ENCODE measurements around the gene KRT25. TPM values are rescaled to one million over a fixed set of nuclear protein-coding genes. Genes with fewer than 3 reads are reported as not detected.
A peak's percentile ranks its signal among the peaks of the same experiment; 100 is the strongest.

The KRT25 gene, protein sequence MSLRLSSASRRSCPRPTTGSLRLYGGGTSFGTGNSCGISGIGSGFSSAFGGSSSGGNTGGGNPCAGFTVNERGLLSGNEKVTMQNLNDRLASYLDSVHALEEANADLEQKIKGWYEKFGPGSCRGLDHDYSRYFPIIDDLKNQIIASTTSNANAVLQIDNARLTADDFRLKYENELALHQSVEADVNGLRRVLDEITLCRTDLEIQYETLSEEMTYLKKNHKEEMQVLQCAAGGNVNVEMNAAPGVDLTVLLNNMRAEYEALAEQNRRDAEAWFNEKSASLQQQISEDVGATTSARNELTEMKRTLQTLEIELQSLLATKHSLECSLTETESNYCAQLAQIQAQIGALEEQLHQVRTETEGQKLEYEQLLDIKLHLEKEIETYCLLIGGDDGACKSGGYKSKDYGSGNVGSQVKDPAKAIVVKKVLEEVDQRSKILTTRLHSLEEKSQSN
- total RNA-seq: not detected in 2 replicates

DNA sequence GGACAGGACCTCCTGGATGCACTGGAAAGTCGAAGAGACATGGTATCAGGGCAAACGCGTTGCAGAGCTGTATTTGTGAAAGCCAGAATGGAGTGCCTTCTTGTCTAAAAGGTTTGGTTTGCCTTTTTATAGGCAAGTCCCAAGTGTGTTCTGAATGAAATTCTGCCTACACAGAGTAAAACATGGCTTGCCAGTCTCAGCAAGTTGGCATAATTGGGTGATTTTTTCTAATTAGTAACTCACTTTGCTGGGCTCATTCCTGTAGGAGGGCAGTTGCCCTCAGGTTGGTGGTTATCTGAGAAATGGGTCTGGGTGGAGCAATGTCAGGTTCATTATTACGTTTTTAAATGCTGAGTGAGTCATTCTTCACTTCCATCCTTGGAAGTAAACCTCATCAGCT lies at the start of gene KRT25:
KRT25 (minus strand) TSS at position 101 of the 400 bp plus-strand sequence; CDS start at position 41, 60 bp downstream.
- no peak for DNase-seq (ENCODE audit: low spot score)
- no peaks in the 10 kb centered on the region for H3K36me3 Mint-ChIP-seq (ENCODE audit: low read depth)

DNA sequence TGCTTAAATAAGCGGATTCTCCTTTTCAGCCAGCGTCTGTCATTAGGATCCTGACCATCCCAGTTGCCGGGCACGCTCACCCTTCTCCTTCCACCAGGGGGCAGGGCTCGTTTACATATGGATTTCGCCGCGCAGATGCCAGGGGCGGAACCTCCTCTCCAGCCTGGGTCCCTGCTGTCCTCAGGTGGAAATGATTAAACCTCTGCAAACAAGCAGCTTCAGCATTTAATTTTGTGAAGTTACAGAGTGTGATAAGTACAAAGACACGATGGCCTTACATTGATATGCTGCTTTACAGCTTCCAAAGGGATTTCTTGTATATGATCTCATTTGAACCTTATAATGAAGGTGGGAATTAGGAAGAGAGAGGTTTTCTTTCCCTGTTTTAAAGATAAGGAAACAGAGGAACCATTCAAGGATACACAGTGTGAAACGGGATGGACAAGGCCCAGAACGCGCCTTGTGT lies 48.5 kb upstream of the KRT25 start:
- DNase-seq (ENCODE audit: low spot score): peak; percentile 62

More for the DNA sequence above, at the start of gene KRT25:
- intact Hi-C loops (cut with micrococcal nuclease): no loop called here
- Mint-ChIP-seq H3K27me3 (ENCODE audit: low read depth) (peaks cover 31% of the 10 kb centered on the region), H3K4me1 (ENCODE audit: low read depth) (no peaks in the 10 kb centered on the region), H3K4me3 (ENCODE audit: low read depth) (no peak within 1 kb of the TSS), H3K9me3 (peaks cover 26% of the 10 kb centered on the region), H3K27ac (no peak within 1 kb of the TSS)

DNA sequence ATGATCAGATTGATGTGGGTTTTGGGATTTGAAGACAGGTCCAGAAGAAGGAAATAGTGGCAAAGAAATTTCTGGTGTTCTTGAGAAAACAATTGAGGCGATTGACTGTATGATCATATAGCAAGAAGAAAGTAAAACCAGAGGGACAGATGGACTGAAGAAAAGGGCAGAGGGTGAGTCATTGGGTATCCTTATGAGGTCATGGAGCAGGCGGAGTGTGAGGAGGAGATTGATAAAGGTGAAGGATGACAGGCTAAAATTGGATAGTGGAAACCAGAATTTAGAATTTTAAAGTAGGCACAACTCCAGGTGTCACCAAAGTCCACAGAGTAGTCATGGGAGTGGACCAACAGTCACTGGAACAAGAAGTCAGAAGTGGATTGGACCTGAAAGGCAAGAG lies 46.0 kb upstream of the KRT25 start:
- H3K36me3 Mint-ChIP-seq (ENCODE audit: low read depth): no peaks in the 10 kb centered on the region
- intact Hi-C loops (cut with micrococcal nuclease): loop anchor here (5.0 kb wide), 1 partner anchor 861 kb away; no protein-coding TSS in a partner anchor
- no peak for DNase-seq (ENCODE audit: low spot score)
- no peaks in the 10 kb centered on the region for H3K9me3 Mint-ChIP-seq
- no peak overlapping the region for H3K27ac Mint-ChIP-seq
- H3K27me3 Mint-ChIP-seq (ENCODE audit: low read depth): peaks cover 33% of the 10 kb centered on the region
- peaks cover 3% of the 10 kb centered on the region for H3K4me1 Mint-ChIP-seq (ENCODE audit: low read depth)
- H3K4me3 Mint-ChIP-seq (ENCODE audit: low read depth): no peak overlapping the region

More for the DNA sequence above, 48.5 kb upstream of the KRT25 start:
- Mint-ChIP-seq H3K27me3 (ENCODE audit: low read depth) (peaks cover 36% of the 10 kb centered on the region), H3K27ac (no peak overlapping the region), H3K9me3 (no peaks in the 10 kb centered on the region), H3K36me3 (ENCODE audit: low read depth) (no peaks in the 10 kb centered on the region), H3K4me1 (ENCODE audit: low read depth) (peaks cover 3% of the 10 kb centered on the region), H3K4me3 (ENCODE audit: low read depth) (no peak overlapping the region)
- intact Hi-C loops (cut with micrococcal nuclease): loop anchor here (5.0 kb wide), 1 partner anchor 859 kb away; no protein-coding TSS in a partner anchor

DNA sequence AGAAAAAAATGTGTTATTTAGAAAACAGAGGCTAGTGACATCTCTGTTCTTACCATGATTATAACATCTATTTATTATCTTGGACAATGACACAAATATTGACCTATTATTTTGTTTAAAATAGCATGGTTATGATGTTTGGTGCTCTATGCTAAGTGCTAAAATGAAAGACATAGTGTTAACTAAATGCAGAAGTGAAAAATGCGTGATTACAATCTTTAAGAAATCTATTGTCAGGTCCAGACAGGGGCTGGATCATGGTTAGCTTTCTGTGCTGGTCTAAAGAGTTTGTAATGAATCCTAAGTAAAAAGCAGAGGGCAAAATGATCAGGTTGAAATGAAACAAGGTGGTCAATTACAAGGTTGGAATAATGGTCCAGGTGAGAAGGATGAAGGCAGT lies 45.2 kb upstream of the KRT25 start:
- no peaks in the 10 kb centered on the region for H3K36me3 Mint-ChIP-seq (ENCODE audit: low read depth)
- H3K27me3 Mint-ChIP-seq (ENCODE audit: low read depth): peaks cover 33% of the 10 kb centered on the region
- no peak overlapping the region for H3K4me3 Mint-ChIP-seq (ENCODE audit: low read depth)
- intact Hi-C loops (cut with micrococcal nuclease): loop anchor here (5.0 kb wide), 1 partner anchor 862 kb away; no protein-coding TSS in a partner anchor
- H3K9me3 Mint-ChIP-seq: no peaks in the 10 kb centered on the region
- DNase-seq (ENCODE audit: low spot score): no peak
- no peak overlapping the region for H3K27ac Mint-ChIP-seq
- peaks cover 3% of the 10 kb centered on the region for H3K4me1 Mint-ChIP-seq (ENCODE audit: low read depth)

GRCh38 chr17:40799859-40800258 lies 44.7 kb upstream of the KRT25 start, which contains the start of gene KRT28:
KRT28 (minus strand) TSS chr17:40799959; CDS start chr17:40799893, 66 bp downstream.
- no peaks in the 10 kb centered on the region for H3K36me3 Mint-ChIP-seq (ENCODE audit: low read depth)
- DNase-seq (ENCODE audit: low spot score): no peak
- no peak within 1 kb of the TSS for H3K27ac Mint-ChIP-seq
- intact Hi-C loops (cut with micrococcal nuclease): loop anchor here (5.0 to 10.0 kb wide), 2 partner anchors 445 to 862 kb away; no protein-coding TSS in a partner anchor
- no peaks in the 10 kb centered on the region for H3K9me3 Mint-ChIP-seq
- peaks cover 3% of the 10 kb centered on the region for H3K4me1 Mint-ChIP-seq (ENCODE audit: low read depth)
- H3K27me3 Mint-ChIP-seq (ENCODE audit: low read depth): peaks cover 31% of the 10 kb centered on the region
- no peak within 1 kb of the TSS for H3K4me3 Mint-ChIP-seq (ENCODE audit: low read depth)

DNA sequence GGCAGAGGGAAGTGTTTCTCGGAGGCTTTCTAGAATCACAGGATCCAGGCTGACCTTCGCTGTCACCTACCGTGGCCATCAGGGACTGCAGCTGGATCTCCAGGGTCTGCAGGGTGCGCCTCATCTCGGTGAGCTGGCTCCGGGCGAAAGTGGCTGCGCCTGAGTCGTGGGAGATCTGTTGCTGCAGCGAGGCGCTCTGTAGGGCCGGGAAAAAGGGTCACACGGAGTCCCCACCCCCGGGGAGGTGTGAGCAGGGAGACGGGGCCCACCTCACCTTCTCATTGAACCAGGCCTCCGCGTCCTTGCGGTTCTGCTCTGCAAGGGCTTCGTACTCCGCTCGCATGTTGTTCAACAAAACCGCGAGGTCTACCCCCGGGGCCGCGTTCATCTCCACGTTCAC lies 41.7 kb upstream of the KRT25 start:
- H3K36me3 Mint-ChIP-seq (ENCODE audit: low read depth): no peaks in the 10 kb centered on the region
- no peak overlapping the region for H3K27ac Mint-ChIP-seq
- H3K4me3 Mint-ChIP-seq (ENCODE audit: low read depth): no peak overlapping the region
- H3K27me3 Mint-ChIP-seq (ENCODE audit: low read depth): peaks cover 34% of the 10 kb centered on the region
- no peaks in the 10 kb centered on the region for H3K4me1 Mint-ChIP-seq (ENCODE audit: low read depth)
- intact Hi-C loops (cut with micrococcal nuclease): loop anchor here (10.0 kb wide), 1 partner anchor 442 kb away; no protein-coding TSS in a partner anchor
- H3K9me3 Mint-ChIP-seq: no peaks in the 10 kb centered on the region
- DNase-seq (ENCODE audit: low spot score): no peak

GRCh38 chr17:40795019-40795667 lies 40.0 kb upstream of the KRT25 start:
- Mint-ChIP-seq H3K27me3 (ENCODE audit: low read depth) (peaks cover 34% of the 10 kb centered on the region), H3K4me1 (ENCODE audit: low read depth) (no peaks in the 10 kb centered on the region), H3K27ac (no peak overlapping the region), H3K4me3 (ENCODE audit: low read depth) (no peak overlapping the region), H3K9me3 (no peaks in the 10 kb centered on the region), H3K36me3 (ENCODE audit: low read depth) (no peaks in the 10 kb centered on the region)
- DNase-seq (ENCODE audit: low spot score): no peak
- intact Hi-C loops (cut with micrococcal nuclease): loop anchor here (10.0 kb wide), 1 partner anchor 440 kb away; no protein-coding TSS in a partner anchor

GRCh38 chr17:40794466-40794865 lies 39.3 kb upstream of the KRT25 start:
- no peak for DNase-seq (ENCODE audit: low spot score)
- Mint-ChIP-seq H3K9me3 (no peaks in the 10 kb centered on the region), H3K36me3 (ENCODE audit: low read depth) (no peaks in the 10 kb centered on the region), H3K27me3 (ENCODE audit: low read depth) (peaks cover 34% of the 10 kb centered on the region), H3K4me1 (ENCODE audit: low read depth) (no peaks in the 10 kb centered on the region), H3K4me3 (ENCODE audit: low read depth) (no peak overlapping the region), H3K27ac (no peak overlapping the region)
- intact Hi-C loops (cut with micrococcal nuclease): loop anchor here (5.0 to 10.0 kb wide), 2 partner anchors 172 to 440 kb away; no protein-coding TSS in a partner anchor

DNA sequence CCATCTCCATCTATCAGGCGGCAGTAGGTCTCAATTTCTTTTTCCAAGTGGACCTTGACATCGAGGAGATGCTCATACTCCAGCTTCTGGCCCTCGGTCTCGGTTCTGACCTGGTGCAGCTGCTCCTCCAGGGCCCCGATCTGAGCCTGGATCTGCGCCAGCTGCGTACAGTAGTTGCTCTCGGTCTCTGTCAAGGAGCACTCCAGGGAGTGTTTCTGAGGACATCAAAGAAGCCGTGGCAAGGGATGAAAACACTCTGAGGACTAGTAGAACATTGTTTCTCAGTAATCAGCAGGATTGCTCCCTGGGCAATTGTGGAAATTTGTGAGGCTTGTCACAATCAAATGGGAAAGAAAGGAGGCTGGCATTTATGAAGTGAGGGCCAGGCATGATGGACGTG lies 38.7 kb upstream of the KRT25 start:
- no peak for DNase-seq (ENCODE audit: low spot score)
- intact Hi-C loops (cut with micrococcal nuclease): loop anchor here (5.0 to 10.0 kb wide), 2 partner anchors 172 to 439 kb away; no protein-coding TSS in a partner anchor

DNA sequence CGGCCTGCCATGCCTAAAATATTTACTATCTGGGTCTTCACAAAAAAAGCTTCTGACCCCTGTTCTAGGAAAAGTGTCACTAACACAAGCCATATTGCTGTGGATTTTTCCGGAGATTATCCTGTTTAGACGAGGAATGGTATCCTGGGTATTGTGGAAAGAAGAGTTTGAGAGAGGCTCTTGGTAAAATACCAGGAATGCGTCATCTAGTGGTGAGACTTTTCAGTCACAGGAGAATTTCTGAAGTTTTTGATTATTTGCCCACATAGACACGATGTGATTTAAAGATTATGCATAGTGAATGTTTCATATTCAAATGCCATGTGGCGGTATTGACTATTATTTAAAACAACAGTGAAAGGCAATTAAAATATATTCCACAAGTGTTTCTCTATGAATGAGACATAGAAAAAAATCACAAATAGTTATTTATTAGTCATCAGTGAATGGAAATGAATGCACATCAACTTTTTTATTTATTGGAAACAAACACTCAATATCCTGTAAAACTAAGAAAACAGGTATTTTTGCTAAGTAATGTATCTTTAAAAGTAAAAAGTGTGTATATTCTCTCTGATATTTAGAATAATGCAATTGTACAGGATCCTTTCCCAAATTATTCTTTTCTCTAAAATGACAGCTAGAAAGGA lies 36.8 kb upstream of the KRT25 start:
- no peak overlapping the region for H3K27ac Mint-ChIP-seq
- no peaks in the 10 kb centered on the region for H3K4me1 Mint-ChIP-seq (ENCODE audit: low read depth)
- no peak for DNase-seq (ENCODE audit: low spot score)
- intact Hi-C loops (cut with micrococcal nuclease): loop anchor here (5.0 to 10.0 kb wide), 2 partner anchors 170 to 437 kb away; no protein-coding TSS in a partner anchor
- no peaks in the 10 kb centered on the region for H3K9me3 Mint-ChIP-seq
- H3K36me3 Mint-ChIP-seq (ENCODE audit: low read depth): no peaks in the 10 kb centered on the region
- H3K27me3 Mint-ChIP-seq (ENCODE audit: low read depth): peaks cover 33% of the 10 kb centered on the region
- H3K4me3 Mint-ChIP-seq (ENCODE audit: low read depth): no peak overlapping the region

More for the DNA sequence above, 38.7 kb upstream of the KRT25 start:
- no peaks in the 10 kb centered on the region for H3K36me3 Mint-ChIP-seq (ENCODE audit: low read depth)
- H3K27ac Mint-ChIP-seq: no peak overlapping the region
- H3K4me3 Mint-ChIP-seq (ENCODE audit: low read depth): no peak overlapping the region
- H3K9me3 Mint-ChIP-seq: no peaks in the 10 kb centered on the region
- H3K4me1 Mint-ChIP-seq (ENCODE audit: low read depth): no peaks in the 10 kb centered on the region
- H3K27me3 Mint-ChIP-seq (ENCODE audit: low read depth): peaks cover 31% of the 10 kb centered on the region

DNA sequence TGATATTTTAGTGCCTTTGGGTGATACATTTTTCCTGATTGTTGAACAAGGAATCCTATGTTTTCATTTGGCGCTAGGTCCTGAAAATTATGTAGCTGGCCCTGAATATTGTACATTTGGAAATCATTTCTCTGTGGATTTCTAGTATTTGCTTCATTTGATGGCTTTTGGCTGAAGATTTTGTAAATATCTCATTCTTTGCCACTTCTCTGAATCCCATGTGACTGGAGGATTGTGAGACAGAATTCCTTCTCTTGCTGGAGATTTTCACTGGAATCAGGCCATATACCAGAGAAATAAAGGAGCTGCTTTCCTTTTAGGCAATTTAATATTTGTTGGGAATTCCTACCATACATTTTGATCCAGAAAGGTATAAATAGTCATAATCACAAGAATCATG lies 36.0 kb upstream of the KRT25 start:
- Mint-ChIP-seq H3K9me3 (no peaks in the 10 kb centered on the region), H3K4me3 (ENCODE audit: low read depth) (no peak overlapping the region), H3K4me1 (ENCODE audit: low read depth) (no peaks in the 10 kb centered on the region), H3K27me3 (ENCODE audit: low read depth) (peaks cover 29% of the 10 kb centered on the region), H3K27ac (no peak overlapping the region), H3K36me3 (ENCODE audit: low read depth) (no peaks in the 10 kb centered on the region)
- DNase-seq (ENCODE audit: low spot score): no peak
- intact Hi-C loops (cut with micrococcal nuclease): loop anchor here (5.0 to 10.0 kb wide), 2 partner anchors 169 to 436 kb away; no protein-coding TSS in a partner anchor

- Mint-ChIP-seq H3K27ac (no peak within 1 kb of the TSS), H3K36me3 (ENCODE audit: low read depth) (no peaks in the 10 kb centered on the region), H3K4me3 (ENCODE audit: low read depth) (no peak within 1 kb of the TSS), H3K4me1 (ENCODE audit: low read depth) (no peaks in the 10 kb centered on the region), H3K27me3 (ENCODE audit: low read depth) (peaks cover 35% of the 10 kb centered on the region), H3K9me3 (no peaks in the 10 kb centered on the region)
- intact Hi-C loops (cut with micrococcal nuclease): no loop called here
- no peak for DNase-seq (ENCODE audit: low spot score)
These were observed 27.3 kb upstream of the KRT25 start, which contains the start of gene KRT27 for GRCh38 chr17:40782450-40782849. KRT27 (minus strand) TSS chr17:40782550; CDS start chr17:40782493, 57 bp downstream.
